Measurements from ENCODE around the gene RNF186.
"Not testable (repeated sequence)": the region's sequence is repeated elsewhere in the genome, so short reads cannot be mapped to it uniquely, and the experiment has no call there.

Gene RNF186, protein sequence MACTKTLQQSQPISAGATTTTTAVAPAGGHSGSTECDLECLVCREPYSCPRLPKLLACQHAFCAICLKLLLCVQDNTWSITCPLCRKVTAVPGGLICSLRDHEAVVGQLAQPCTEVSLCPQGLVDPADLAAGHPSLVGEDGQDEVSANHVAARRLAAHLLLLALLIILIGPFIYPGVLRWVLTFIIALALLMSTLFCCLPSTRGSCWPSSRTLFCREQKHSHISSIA

GRCh38 chr1:19814681-19815503 lies at the start of gene RNF186:
TSS of gene RNF186 (minus strand) at chr1:19815283. CDS start at chr1:19815101, 182 bp downstream.
- DNase-seq, result no peak

DNA sequence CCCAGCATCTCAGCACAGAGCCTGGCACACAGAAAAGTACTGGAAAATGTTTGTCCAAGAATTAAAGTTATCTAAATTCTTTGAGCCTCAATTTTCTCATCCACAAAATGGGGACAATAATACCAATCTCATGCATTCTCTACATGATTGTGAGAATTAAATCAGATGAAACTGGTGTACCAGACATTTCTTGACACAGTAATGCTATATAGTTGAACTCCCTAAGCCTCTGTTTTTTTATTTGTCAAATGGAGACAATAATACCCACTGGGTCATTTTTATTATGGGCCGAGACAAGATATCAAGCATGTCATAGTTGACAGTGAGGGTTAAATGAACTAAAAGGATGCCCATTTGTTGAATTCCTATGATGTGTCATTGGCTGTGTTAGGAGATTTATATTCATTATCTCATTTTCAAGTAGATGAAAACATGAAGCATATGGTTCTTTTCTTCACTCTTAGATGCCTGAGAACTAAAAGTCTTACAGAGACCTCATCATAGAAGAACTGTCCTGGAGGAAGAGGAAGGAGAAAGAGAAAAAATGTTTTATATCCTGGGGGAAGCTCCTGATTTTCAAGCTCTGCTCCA lies 49.6 kb upstream of the RNF186 start:
- DNase-seq, result no peak

DNA sequence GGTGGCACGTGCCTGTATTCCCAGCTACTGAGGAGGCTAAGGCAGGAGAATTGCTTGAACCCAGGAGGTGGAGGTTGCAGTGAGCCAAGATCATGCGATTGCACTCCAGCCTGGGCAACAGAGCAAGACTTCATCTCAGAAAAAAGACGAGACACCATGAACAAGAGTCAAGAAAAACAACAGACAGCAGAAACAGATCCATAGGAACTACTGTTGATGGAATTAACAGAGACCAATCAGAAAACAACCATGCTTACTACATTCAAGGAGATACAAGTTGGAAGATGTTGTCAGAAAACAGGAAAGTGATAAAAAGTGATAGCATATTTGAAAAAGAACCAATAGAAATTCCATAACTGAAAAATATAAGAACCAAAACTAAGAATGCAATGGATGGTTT lies 47.9 kb upstream of the RNF186 start:
- no peak for DNase-seq

DNA sequence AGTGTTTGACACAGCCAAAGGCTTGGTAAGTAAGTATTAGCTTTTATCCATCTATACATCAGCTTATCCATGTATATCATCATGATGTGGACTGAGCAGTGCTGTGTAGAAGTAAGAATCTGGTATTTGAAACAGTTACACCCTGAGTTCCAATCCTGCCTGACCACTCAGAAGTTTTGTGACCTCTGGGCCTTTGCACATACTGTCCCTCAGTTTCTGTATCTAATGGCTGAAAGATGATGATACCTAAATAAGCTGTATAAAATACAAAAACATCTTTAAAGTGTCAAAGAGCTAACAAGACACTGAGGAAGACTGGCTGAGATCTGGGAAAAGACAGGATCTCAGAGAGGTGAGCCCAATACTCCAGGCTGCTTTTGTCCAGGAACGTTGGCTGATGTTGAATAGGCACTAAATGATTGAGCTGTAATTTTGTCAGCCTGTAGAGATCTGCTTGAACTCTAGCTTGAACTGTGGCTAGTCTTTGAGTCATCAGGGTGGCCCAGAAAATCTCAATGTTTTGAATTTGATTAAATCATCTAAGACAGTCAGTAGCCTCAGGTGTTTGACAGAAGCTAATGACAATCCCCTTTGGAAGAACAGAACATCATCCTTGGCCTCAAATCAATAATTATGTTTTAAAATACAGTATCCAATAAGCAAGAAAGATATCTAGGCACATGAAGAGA lies 46.9 kb upstream of the RNF186 start:
- no peak for DNase-seq

DNA sequence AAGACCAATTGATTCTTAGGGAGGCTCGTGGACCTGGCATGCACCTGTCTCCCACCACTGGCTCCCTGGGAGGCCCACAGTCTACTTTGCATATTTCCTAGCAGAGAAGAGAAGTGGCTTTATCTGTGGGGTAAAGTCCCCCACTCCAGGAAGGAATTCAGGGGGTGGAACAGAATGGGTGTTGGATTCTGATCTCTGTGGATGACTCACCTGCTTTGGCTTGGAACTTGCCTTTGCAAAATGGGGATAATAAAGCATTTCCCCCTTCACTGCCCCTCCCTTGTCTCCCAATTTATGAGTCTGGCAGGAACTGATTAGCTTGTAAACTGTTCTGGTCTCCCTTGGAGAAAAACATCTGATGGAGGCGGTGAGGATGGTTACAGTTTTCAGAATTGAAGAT lies 46.0 kb upstream of the RNF186 start:
- DNase-seq, result no peak

DNA sequence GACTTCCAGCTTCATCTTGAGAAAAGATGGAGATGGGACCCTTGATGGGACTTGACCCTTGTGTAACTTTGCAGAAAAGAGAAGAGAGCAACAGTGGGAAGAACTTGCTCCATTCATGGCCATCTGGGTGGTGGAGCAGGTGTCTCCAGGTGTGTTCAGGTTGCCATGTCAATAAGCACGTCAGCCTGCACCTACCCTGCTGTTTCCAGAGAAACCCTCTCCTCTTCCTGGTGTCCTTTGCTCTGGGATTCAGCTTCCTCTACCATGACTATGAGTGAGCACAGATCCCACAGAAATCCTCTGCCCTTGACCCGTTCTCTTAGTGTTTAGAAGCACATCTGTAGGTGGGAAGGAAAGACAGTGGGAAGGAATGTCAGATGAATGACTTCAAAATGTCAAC lies 45.3 kb upstream of the RNF186 start:
- no peak for DNase-seq

DNA sequence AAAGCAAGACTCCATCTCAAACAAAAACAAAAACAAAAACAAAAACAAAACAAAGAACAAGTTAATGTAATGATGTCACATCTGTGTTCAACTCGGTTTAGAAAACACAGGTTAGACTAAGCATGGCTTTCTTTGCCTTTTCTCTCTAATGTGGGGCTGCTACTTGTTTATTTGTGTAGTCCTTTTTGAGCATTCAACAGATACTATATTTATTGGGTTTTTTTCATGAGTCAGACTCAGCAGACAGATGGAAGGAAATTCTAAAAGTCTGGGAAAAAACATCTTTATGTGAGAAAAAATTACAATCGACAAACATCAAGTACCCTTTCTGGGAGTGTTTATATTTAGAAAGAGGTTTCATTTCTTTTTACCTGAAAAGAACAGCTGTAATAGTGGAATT lies 44.8 kb upstream of the RNF186 start:
- no peak for DNase-seq

DNA sequence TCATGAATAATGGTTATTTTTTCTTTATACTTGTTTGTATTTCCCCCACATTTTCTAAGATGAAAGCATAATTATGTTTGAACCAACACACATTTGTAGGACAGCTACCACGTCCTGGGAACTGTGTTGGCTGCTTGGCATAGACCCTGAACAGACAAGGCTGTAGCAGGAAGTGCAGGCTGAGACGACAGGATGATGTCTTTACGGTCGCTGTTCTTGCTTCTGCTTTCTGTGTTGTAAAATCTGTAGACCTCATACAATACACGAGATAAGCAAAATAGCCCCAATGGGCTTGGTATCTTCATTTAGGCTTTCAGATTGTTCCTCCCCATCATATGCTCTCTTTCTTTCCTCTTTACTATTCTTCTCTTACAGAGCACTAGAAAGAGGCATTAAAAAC lies 43.8 kb upstream of the RNF186 start:
- DNase-seq, result no peak

- no peak for DNase-seq
Observed at GRCh38 chr1:19854866-19855265, 39.8 kb upstream of the RNF186 start.

DNA sequence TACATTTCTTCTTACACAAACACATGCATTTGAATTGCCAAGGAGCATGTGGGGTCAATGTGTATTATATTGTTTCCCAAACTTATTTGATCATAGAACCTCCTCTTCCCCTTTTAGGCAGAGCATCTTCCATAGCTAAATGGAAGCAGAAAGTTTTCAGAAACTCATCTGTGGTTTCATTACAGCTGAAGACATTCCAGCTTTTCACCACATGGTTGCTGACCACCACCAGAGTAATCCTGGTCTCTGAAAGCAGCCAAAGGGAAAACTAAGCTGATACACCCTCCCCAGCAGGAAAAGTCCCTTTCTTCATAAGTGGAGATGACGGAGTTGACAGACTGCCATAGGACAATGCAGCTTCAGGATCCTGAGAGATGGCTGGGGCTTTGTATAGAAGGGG lies 37.0 kb upstream of the RNF186 start:
- DNase-seq, result no peak

GRCh38 chr1:19850214-19850613 lies 35.1 kb upstream of the RNF186 start:
- no peak for DNase-seq

GRCh38 chr1:19849307-19849706 lies 34.2 kb upstream of the RNF186 start:
- not testable (repeated sequence) for DNase-seq

- DNase-seq, result not testable (repeated sequence)
Observed at GRCh38 chr1:19847334-19847733, 32.3 kb upstream of the RNF186 start.

GRCh38 chr1:19846338-19846737 lies 31.3 kb upstream of the RNF186 start:
- DNase-seq, result no peak

GRCh38 chr1:19845555-19845954 lies 30.5 kb upstream of the RNF186 start:
- no peak for DNase-seq

GRCh38 chr1:19844731-19845495 lies 29.8 kb upstream of the RNF186 start:
- DNase-seq, result no peak

- no peak for DNase-seq
Observed at GRCh38 chr1:19840228-19840627, 25.1 kb upstream of the RNF186 start.

- no peak for DNase-seq
Observed at GRCh38 chr1:19837866-19838265, 22.8 kb upstream of the RNF186 start.

DNA sequence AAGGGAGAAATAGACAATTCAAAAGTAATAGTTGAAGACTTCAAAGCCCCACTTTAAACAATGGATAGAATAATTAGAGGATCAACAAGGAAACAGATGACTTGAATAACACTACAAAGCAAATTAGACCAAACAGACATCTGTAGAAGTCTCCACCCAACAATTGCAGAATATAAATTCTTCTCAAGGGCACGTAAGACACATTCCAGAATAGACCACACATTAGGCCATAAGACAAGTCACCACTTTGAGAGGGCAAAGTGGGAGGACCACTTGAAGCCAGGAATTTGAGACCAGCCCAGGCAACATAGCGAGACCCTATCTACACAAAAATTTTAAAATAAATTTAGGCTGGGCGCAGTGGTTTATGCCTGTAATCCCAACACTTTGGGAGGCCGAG lies 20.5 kb upstream of the RNF186 start:
- DNase-seq, result no peak

GRCh38 chr1:19831441-19831840 lies 16.4 kb upstream of the RNF186 start:
- no peak for DNase-seq

DNA sequence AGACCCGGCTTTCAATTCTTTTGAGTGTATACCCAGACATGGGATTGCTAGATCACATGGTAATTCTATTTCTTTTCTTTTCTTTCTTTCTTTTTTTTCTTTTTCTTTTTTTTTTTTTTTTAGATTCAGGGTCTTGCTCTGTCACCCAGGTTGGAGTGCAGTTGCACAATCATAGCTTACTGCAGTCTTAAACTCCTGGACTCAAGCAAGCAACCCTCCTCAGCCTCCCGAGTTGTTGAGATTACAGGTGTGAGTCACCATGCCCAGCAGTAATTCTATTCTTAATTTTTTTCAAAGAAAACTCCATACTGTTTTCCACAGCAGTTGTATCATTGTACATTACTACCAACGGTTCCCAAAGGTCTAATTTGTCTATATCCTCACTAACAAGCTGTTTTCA lies 13.5 kb upstream of the RNF186 start:
- DNase-seq, result no peak

DNA sequence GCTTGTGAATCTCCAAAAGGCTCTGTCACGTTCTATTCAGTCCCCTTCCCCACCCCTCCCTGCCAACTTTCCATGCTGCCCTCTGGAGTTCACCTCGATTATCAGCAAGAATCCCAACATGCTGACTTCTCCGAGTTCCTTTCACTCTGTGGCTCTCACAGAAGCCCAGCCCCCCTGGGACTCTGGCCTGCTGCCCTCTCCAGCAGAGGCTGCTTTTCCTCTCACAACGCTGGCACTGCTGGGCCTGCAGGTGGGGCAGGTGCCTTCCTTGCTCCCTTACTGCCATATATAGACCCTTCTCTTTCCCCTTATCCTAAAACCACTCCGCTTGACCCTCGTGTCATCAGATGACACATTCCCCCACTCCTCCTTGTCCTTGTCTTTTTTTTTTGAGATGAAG lies 10.2 kb upstream of the RNF186 start:
- DNase-seq, result no peak

DNA sequence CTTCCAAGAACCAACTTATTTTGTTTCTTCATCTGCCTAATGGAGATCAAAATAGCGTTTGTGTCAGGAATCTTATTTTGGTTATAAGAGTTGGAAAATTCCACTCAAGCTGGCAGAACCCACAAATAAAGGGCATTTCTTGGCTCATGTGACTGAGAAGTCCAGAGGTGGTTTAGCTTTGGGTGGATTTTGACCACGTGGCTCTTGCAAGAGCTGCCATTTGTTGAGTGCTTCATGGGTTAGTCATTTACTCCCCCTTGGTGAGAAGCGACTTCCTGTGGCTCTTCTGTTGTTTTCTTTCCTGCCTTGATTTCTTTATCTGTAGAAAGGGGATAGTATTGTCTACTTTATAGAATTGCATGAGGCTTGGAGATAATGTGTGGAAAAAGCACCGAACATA lies 9.5 kb upstream of the RNF186 start:
- no peak for DNase-seq

Data from stimulated activated CD4-positive, alpha-beta T cell treated with anti-CD3 and anti-CD28 coated beads, Interleukin-1b, Interleukin-23, amount 100 ng/mL, for 48 hours (primary cell).